Hepatocyte (in vitro differentiated cells): ENCODE data around the gene IRF7.

Experiments used
- EZH2 ChIP-seq: fragments of 200-600 bp; sonication (generic); IDR thresholded peaks from 2 replicates; pipeline ENCODE4 v1.6.1; 2016; ENCODE audit warnings: antibody characterized with exemption, mild to moderate bottlenecking, borderline replicate concordance
- EZH2phosphoT487 ChIP-seq: fragments of 200-600 bp; sonication (generic); IDR thresholded peaks from one replicate; pipeline ENCODE4 v1.6.1; 2018; ENCODE audit warnings: antibody characterized with exemption, mild to moderate bottlenecking, low read depth, moderate library complexity; ENCODE audit not compliant: unreplicated experiment, severe bottlenecking
- TF ChIP-seq, protein P1 (sequence below): fragments of 200-600 bp; sonication (generic); IDR thresholded peaks from 2 replicates; pipeline ENCODE4 v1.5.1; 2016; ENCODE audit warnings: antibody characterized with exemption, mild to moderate bottlenecking; ENCODE audit not compliant: poor library complexity

DNA sequence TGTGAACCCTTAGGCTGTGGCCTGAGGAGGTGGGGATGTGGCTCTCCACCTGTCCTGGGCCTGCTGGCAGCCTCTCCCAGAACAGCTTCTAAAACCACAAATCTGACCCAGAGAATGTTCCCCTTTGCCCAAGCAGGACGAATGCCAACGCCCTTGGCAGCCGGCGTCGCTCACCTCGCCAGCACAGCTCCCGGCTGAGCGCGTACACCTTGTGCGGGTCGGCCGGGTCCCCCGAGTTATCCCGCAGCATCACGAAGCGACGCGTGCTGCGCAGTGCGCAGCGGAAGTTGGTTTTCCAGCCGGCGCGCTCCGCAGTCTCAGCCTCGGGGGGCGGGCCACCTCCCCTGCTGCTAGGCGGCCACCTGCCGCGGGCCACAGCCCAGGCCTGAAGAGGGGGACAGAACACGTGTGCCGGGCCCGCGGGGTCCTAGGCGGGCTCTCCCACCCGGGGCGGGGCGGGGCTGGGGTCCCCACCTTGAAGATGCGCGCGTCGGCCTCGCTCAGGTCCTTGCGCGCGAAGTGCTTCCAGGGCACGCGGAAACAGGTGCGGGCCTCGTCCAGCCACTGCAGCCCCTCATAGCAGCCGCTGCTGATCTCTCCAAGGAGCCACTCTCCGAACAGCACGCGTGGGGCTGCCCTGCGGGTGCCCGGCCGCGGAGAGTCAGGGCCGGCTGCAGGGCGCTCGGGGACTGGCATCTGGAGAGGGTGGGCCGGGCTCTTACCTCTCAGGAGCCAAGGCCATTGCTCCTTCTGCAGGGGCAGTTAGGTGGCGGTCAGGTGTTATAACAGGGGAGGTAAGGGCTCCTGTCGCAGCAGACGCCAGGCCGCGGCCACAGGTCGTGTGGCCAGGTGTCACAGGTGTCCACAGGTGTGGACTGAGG lies 887 bp downstream of the IRF7 start:
- TF ChIP-seq, protein P1, sequence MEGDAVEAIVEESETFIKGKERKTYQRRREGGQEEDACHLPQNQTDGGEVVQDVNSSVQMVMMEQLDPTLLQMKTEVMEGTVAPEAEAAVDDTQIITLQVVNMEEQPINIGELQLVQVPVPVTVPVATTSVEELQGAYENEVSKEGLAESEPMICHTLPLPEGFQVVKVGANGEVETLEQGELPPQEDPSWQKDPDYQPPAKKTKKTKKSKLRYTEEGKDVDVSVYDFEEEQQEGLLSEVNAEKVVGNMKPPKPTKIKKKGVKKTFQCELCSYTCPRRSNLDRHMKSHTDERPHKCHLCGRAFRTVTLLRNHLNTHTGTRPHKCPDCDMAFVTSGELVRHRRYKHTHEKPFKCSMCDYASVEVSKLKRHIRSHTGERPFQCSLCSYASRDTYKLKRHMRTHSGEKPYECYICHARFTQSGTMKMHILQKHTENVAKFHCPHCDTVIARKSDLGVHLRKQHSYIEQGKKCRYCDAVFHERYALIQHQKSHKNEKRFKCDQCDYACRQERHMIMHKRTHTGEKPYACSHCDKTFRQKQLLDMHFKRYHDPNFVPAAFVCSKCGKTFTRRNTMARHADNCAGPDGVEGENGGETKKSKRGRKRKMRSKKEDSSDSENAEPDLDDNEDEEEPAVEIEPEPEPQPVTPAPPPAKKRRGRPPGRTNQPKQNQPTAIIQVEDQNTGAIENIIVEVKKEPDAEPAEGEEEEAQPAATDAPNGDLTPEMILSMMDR = no peak
- no peak for TF ChIP-seq EZH2
- no peak for TF ChIP-seq EZH2phosphoT487
